CD14-positive monocyte (primary cell): ENCODE measurements around the gene MLEC. TPM values are rescaled to one million over a fixed set of nuclear protein-coding genes. Genes with fewer than 3 reads are reported as not detected.
A peak's percentile ranks its signal among the peaks of the same experiment; 100 is the strongest.

ENCODE experiments used
- DNase-seq, 3 donors: peaks; one replicate each; pipeline ENCODE4 v3.0.0-alpha.2; 2011 to 2022
- H2AFZ ChIP-seq: 2 replicates; pipeline ENCODE4 v1.6.0; 2012; ENCODE audit warnings: mild to moderate bottlenecking, low read depth, low read length, inconsistent platforms; ENCODE audit not compliant: insufficient read depth, poor library complexity, severe bottlenecking
- H3K27ac ChIP-seq, 2 donors: 1 replicate in 1 of 2; 2 replicates in 1 of 2; pipeline ENCODE4 v1.5.1; 2012 to 2013; ENCODE audit warnings: low read length in 2 of 2, control low read depth in 1 of 2, inconsistent platforms in 1 of 2, low read depth in 1 of 2, mild to moderate bottlenecking in 1 of 2
- H3K27me3 ChIP-seq, 2 donors: one replicate each; pipeline versions ENCODE4 v1.6.0 to v1.6.1; 2011 to 2013; ENCODE audit warnings: low read length in 2 of 2; ENCODE audit not compliant: control insufficient read depth in 2 of 2, insufficient read depth in 2 of 2
- H3K36me3 ChIP-seq, 2 donors: replicated peaks in 1 of 2; 1 replicate in 1 of 2; 2 replicates in 1 of 2; pipeline versions ENCODE4 v1.5.1 to v1.6.1; 2012 to 2013; ENCODE audit warnings: low read length in 2 of 2, control low read depth in 1 of 2, inconsistent platforms in 1 of 2, mild to moderate bottlenecking in 1 of 2; ENCODE audit not compliant: insufficient read depth in 2 of 2, control insufficient read depth in 1 of 2
- H3K4me1 ChIP-seq, 2 donors: 1 replicate in 1 of 2; 2 replicates in 1 of 2; pipeline versions ENCODE4 v1.5.1 to v1.6.1; 2012 to 2013; ENCODE audit warnings: low read length in 2 of 2, control low read depth in 1 of 2, inconsistent platforms in 1 of 2, mild to moderate bottlenecking in 1 of 2, moderate library complexity in 1 of 2; ENCODE audit not compliant: insufficient read depth in 2 of 2, control insufficient read depth in 1 of 2
- H3K4me2 ChIP-seq: replicated peaks from 2 replicates; pipeline ENCODE3; 2012; ENCODE audit warnings: low read length, moderate library complexity, mild to moderate bottlenecking; ENCODE audit not compliant: poor library complexity, severe bottlenecking; ENCODE audit errors: extremely low read depth
- H3K4me3 ChIP-seq, 3 experiments: fragments of 200-600 bp in 1 of 3; sonication (generic) in 1 of 3; replicated peaks in 1 of 3; 1 replicate in 2 of 3; 2 replicates in 1 of 3; pipeline ENCODE4 v1.5.1; 2011 to 2013; ENCODE audit warnings: low read length in 3 of 3, mild to moderate bottlenecking in 3 of 3, control low read depth in 2 of 3, low read depth in 2 of 3, inconsistent platforms in 1 of 3, moderate library complexity in 1 of 3
- H3K79me2 ChIP-seq: 2 replicates; pipeline ENCODE4 v1.6.0; 2012; ENCODE audit warnings: mild to moderate bottlenecking, control low read depth, inconsistent platforms, low read length, moderate library complexity; ENCODE audit not compliant: insufficient read depth
- H3K9ac ChIP-seq: 2 replicates; pipeline ENCODE4 v1.6.0; 2017; ENCODE audit warnings: low read length, mild to moderate bottlenecking; ENCODE audit not compliant: insufficient read depth, poor library complexity, severe bottlenecking
- H3K9me3 ChIP-seq, 2 donors: replicated peaks in 1 of 2; 1 replicate in 1 of 2; 2 replicates in 1 of 2; pipeline versions ENCODE4 v1.5.1 to v1.6.1; 2012 to 2013; ENCODE audit warnings: low read length in 2 of 2, control low read depth in 1 of 2; ENCODE audit not compliant: control insufficient read depth in 1 of 2, insufficient read depth in 1 of 2
- H4K20me1 ChIP-seq: 2 replicates; pipeline ENCODE4 v1.6.0; 2012; ENCODE audit warnings: mild to moderate bottlenecking, low read length, control low read depth, moderate library complexity; ENCODE audit not compliant: insufficient read depth
- H3K27ac Mint-ChIP-seq, 7 donors: one replicate each; pipeline ENCODE4 v1.8.0; 2020; ENCODE audit warnings: mild to moderate bottlenecking in 7 of 7, mixed read lengths in 7 of 7, moderate library complexity in 6 of 7, inconsistent platforms in 2 of 7
- H3K27me3 Mint-ChIP-seq, 3 donors: one replicate each; pipeline ENCODE4 v1.8.0; 2021 to 2022; ENCODE audit warnings: low read depth in 3 of 3, mild to moderate bottlenecking in 3 of 3, mixed read lengths in 3 of 3, moderate library complexity in 3 of 3, inconsistent platforms in 1 of 3
- H3K36me3 Mint-ChIP-seq, 2 donors: one replicate each; pipeline ENCODE4 v1.8.0; 2020; ENCODE audit warnings: mixed read lengths in 2 of 2, inconsistent platforms in 1 of 2, mild to moderate bottlenecking in 1 of 2
- H3K4me1 Mint-ChIP-seq: one replicate; pipeline ENCODE4 v1.8.0; 2020; ENCODE audit warnings: mild to moderate bottlenecking, mixed read lengths
- H3K4me3 Mint-ChIP-seq, 2 donors: one replicate each; pipeline ENCODE4 v1.8.0; 2020; ENCODE audit warnings: mild to moderate bottlenecking in 2 of 2, mixed read lengths in 2 of 2, moderate library complexity in 1 of 2
- H3K9me3 Mint-ChIP-seq, 7 donors: one replicate each; pipeline ENCODE4 v1.8.0; 2020 to 2022; ENCODE audit warnings: mixed read lengths in 7 of 7, mild to moderate bottlenecking in 6 of 7, moderate library complexity in 6 of 7, inconsistent platforms in 2 of 7
- CTCF ChIP-seq: fragments of 200-600 bp; IDR thresholded peaks from one replicate; pipeline ENCODE4 v1.8.0; 2022; ENCODE audit warnings: antibody characterized with exemption, mild to moderate bottlenecking
- WGBS: methylation state at CpG from one replicate; pipeline ENCODE4 v1.1.5; 2013; ENCODE audit warnings: missing lambda C conversion rate; ENCODE audit not compliant: insufficient coverage; 5-methylcytosine and 5-hydroxymethylcytosine counted together
- intact Hi-C, 2 donors: fragments of 100-400 bp; cut with micrococcal nuclease; formaldehyde crosslinking; loops; one replicate each; pipeline versions ENCODE4 v1.15.0 to v1.15.1; 2023
- polyA plus RNA-seq, 3 donors: library from polyadenylated mRNA; depleted of rRNA in 1 of 3; unstranded in 2 of 3; stranded (reverse) in 1 of 3; fragments of 300-500 nt in 2 of 3; fragments of >200 nt in 1 of 3; fragmentation: Illumina TruSeq in 2 of 3; gene quantifications; 1 replicate in 2 of 3; 2 replicates in 1 of 3; pipeline ENCODE4 v1.2.3, GENCODE V29; 2012 to 2021

Gene MLEC
- polyA plus RNA-seq, 3 donors = 10.9 to 79.5 (median 65.3) TPM

GRCh38 chr12:120651821-120652220, 35.1 kb upstream of the MLEC start:
- Histone ChIP-seq H3K4me1 (peaks cover 54 to 64% of the 10 kb centered on the region in 2 donors), H3K9ac (no peak overlapping the region), H3K27me3 (no peaks in the 10 kb centered on the region), H4K20me1 (no peaks in the 10 kb centered on the region), H3K36me3 (no peaks in the 10 kb centered on the region), H3K4me3 (peak overlapping the region in 1 of 3 experiments; percentile 51), H3K79me2 (no peaks in the 10 kb centered on the region), H3K9me3 (no peaks in the 10 kb centered on the region), H3K4me2 (peak overlapping the region; percentile 61), H3K27ac (peak overlapping the region in 1 of 2 donors; percentile 61), H2AFZ (peak overlapping the region; percentile 55)
- Mint-ChIP-seq H3K27ac (peak overlapping the region; percentile 83 to 96 (median 91)), H3K4me1 (peaks cover 65% of the 10 kb centered on the region), H3K4me3 (peak overlapping the region; percentile 60 to 84), H3K27me3 (peaks cover 6 to 21% (median 8%) of the 10 kb centered on the region in 3 donors), H3K36me3 (peaks cover 0 to 3% of the 10 kb centered on the region in 2 donors), H3K9me3 (no peaks in the 10 kb centered on the region)
- intact Hi-C loops = loop anchor here in 1 of 2 donors (5.0 kb wide), 1 partner anchor 35 kb away; the partner anchor contains the start of gene MLEC
- peak; percentile 65 to 75 (median 71) for DNase-seq
- WGBS = no CpG with 5 or more reads among the region's 5 CpGs
- TF ChIP-seq CTCF = no peak

DNA sequence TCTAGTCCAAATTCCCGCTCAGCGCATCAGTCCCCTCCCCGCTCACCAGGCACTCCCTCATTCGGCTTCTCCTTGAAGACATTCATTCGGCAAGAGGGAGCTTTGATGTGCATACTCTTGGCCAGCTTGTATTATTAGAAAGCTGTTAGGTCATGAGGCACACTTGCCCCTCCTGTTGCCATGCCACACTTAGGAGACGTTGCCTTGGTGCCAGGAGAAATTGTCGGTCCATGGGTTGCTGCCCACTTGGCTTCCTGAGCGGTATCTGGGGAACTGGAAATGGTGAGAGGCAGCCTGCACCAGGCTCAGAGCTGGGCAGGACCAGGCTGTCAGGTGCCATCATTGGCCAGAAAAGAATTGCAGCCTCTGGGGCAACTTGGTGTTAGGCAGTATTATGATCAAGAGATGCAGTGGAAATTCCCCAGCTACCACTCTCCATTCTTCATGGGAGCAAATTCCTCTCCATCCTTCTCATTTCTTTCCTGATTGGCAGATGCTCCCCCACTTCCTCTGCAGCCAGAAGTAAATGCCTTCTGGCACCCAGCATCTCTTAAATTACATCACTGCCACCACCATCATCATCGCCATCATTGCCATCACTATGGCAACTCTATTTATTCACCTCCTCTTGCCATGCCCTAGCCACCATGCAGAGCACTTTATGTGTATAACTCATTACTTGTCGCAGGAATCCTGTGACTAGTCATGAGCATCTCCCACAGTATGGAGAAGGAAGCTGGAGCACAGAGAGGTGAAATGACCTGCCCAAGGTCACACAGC, 34.1 kb upstream of the MLEC start:
- peaks cover 54 to 64% of the 10 kb centered on the region in 2 donors for H3K4me1 ChIP-seq
- peaks cover 63% of the 10 kb centered on the region for H3K4me1 Mint-ChIP-seq
- H3K4me3 Mint-ChIP-seq = no peak overlapping the region
- no peaks in the 10 kb centered on the region for H3K9me3 Mint-ChIP-seq
- no peak overlapping the region for H3K4me2 ChIP-seq
- H2AFZ ChIP-seq = no peak overlapping the region
- no peak overlapping the region for H3K27ac ChIP-seq
- H3K79me2 ChIP-seq = no peaks in the 10 kb centered on the region
- H3K27me3 Mint-ChIP-seq = peaks cover 5 to 20% (median 7%) of the 10 kb centered on the region in 3 donors
- DNase-seq = peak in 2 of 3 donors; percentile 7 to 35
- peaks cover 0 to 3% of the 10 kb centered on the region in 2 donors for H3K36me3 Mint-ChIP-seq
- TF ChIP-seq CTCF = no peak
- H3K9me3 ChIP-seq = no peaks in the 10 kb centered on the region
- WGBS = 93% methylated on average over 5 of the region's 10 CpGs
- intact Hi-C loops = loop anchor here in 1 of 2 donors (5.0 kb wide), 1 partner anchor 34 kb away; the partner anchor contains the start of gene MLEC
- H3K9ac ChIP-seq = no peak overlapping the region
- no peaks in the 10 kb centered on the region for H3K27me3 ChIP-seq
- H4K20me1 ChIP-seq = no peaks in the 10 kb centered on the region
- H3K4me3 ChIP-seq = no peak overlapping the region
- no peaks in the 10 kb centered on the region for H3K36me3 ChIP-seq
- H3K27ac Mint-ChIP-seq = peak overlapping the region in 6 of 7 donors; percentile 45 to 96 (median 66)
